H9 (cell line): ENCODE data around the gene CBX1. TPM values are rescaled to one million over a fixed set of nuclear protein-coding genes. Genes with fewer than 3 reads are reported as not detected.

ENCODE experiments used
- DNase-seq: peaks from one replicate; pipeline ENCODE4 v3.0.0-alpha.2; 2017
- H2AFZ ChIP-seq: one replicate; pipeline ENCODE4 v1.6.1; 2013; ENCODE audit warnings: mild to moderate bottlenecking, low read length, control low read depth, moderate library complexity
- H2AK5ac ChIP-seq: 2 replicates; pipeline ENCODE4 v1.6.1; 2013; ENCODE audit warnings: low read length, control low read depth, mixed read lengths; ENCODE audit not compliant: insufficient read length
- H2BK120ac ChIP-seq: one replicate; pipeline ENCODE4 v1.6.1; 2013; ENCODE audit warnings: low read depth, mild to moderate bottlenecking, low read length, control low read depth, inconsistent platforms; ENCODE audit not compliant: poor library complexity, severe bottlenecking
- H2BK12ac ChIP-seq: 2 replicates; pipeline ENCODE4 v1.6.1; 2013; ENCODE audit warnings: low read length, control low read depth, mixed read lengths, low read depth; ENCODE audit not compliant: insufficient read length
- H2BK15ac ChIP-seq: 2 replicates; pipeline ENCODE4 v1.6.1; 2013; ENCODE audit warnings: low read depth, low read length, control low read depth
- H2BK20ac ChIP-seq: one replicate; pipeline ENCODE4 v1.6.1; 2013; ENCODE audit warnings: low read depth, mild to moderate bottlenecking, low read length, control low read depth, inconsistent platforms; ENCODE audit not compliant: poor library complexity, severe bottlenecking
- H2BK5ac ChIP-seq: 2 replicates; pipeline ENCODE4 v1.6.1; 2013; ENCODE audit warnings: low read length, control low read depth, mixed read lengths; ENCODE audit not compliant: insufficient read length
- H3K14ac ChIP-seq: 2 replicates; pipeline ENCODE4 v1.6.1; 2013; ENCODE audit warnings: low read length, control low read depth; ENCODE audit not compliant: insufficient read depth
- H3K18ac ChIP-seq: 2 replicates; pipeline ENCODE4 v1.6.1; 2013; ENCODE audit warnings: low read depth, mild to moderate bottlenecking, mixed read lengths, low read length, control low read depth; ENCODE audit not compliant: insufficient read length
- H3K23ac ChIP-seq: 2 replicates; pipeline ENCODE4 v1.6.1; 2013; ENCODE audit warnings: low read length, control low read depth, mixed read lengths, low read depth; ENCODE audit not compliant: insufficient read length
- H3K23me2 ChIP-seq: 2 replicates; pipeline ENCODE4 v1.6.1; 2013; ENCODE audit warnings: low read depth, mild to moderate bottlenecking, mixed read lengths, low read length, control low read depth; ENCODE audit not compliant: insufficient read length, poor library complexity, severe bottlenecking
- H3K27ac ChIP-seq: 2 replicates; pipeline ENCODE4 v1.5.1; 2013; ENCODE audit warnings: low read length, control low read depth, mixed read lengths, low read depth; ENCODE audit not compliant: insufficient read length
- H3K27me3 ChIP-seq: 2 replicates; pipeline ENCODE4 v1.6.1; 2013; ENCODE audit warnings: low read length, control low read depth, inconsistent platforms; ENCODE audit not compliant: insufficient read depth
- H3K4ac ChIP-seq: 2 replicates; pipeline ENCODE4 v1.6.1; 2013; ENCODE audit warnings: low read depth, mild to moderate bottlenecking, control low read depth, inconsistent platforms, low read length, moderate library complexity
- H3K4me1 ChIP-seq: 2 replicates; pipeline ENCODE4 v1.6.1; 2013; ENCODE audit warnings: low read length, control low read depth, inconsistent platforms; ENCODE audit not compliant: insufficient read depth
- H3K4me2 ChIP-seq: 2 replicates; pipeline ENCODE4 v1.6.1; 2013; ENCODE audit warnings: low read length, control low read depth, mixed read lengths; ENCODE audit not compliant: insufficient read length, insufficient read depth
- H3K56ac ChIP-seq: 2 replicates; pipeline ENCODE4 v1.6.1; 2013; ENCODE audit warnings: low read depth, mild to moderate bottlenecking, mixed read lengths, low read length, control low read depth; ENCODE audit not compliant: insufficient read length
- H3K79me1 ChIP-seq: 2 replicates; pipeline ENCODE4 v1.6.1; 2013; ENCODE audit warnings: low read depth, mild to moderate bottlenecking, moderate library complexity, low read length, control low read depth, inconsistent platforms; ENCODE audit not compliant: insufficient read depth, poor library complexity, severe bottlenecking
- H3K79me2 ChIP-seq: 2 replicates; pipeline ENCODE4 v1.6.1; 2013; ENCODE audit warnings: low read length, control low read depth, inconsistent platforms; ENCODE audit not compliant: insufficient read depth
- H3K9ac ChIP-seq: 2 replicates; pipeline ENCODE4 v1.6.1; 2013; ENCODE audit warnings: low read length, control low read depth, mixed read lengths; ENCODE audit not compliant: insufficient read length; ENCODE audit errors: extremely low read depth
- H3K9me3 ChIP-seq: one replicate; pipeline ENCODE4 v1.6.1; 2013; ENCODE audit warnings: low read depth, low read length, inconsistent platforms; ENCODE audit not compliant: control insufficient read depth
- H3T11ph ChIP-seq: one replicate; pipeline ENCODE4 v1.6.1; 2013; ENCODE audit warnings: mild to moderate bottlenecking, low read length, control low read depth, inconsistent platforms
- H4K20me1 ChIP-seq: one replicate; pipeline ENCODE4 v1.6.1; 2013; ENCODE audit not compliant: control insufficient read depth, insufficient read length, insufficient read depth
- H4K5ac ChIP-seq: 2 replicates; pipeline ENCODE4 v1.6.1; 2013; ENCODE audit warnings: low read depth, mild to moderate bottlenecking, mixed read lengths, low read length, control low read depth; ENCODE audit not compliant: insufficient read length
- H4K8ac ChIP-seq: replicated peaks from 2 replicates; pipeline ENCODE4 v1.6.1; 2013; ENCODE audit warnings: low read length, control low read depth, mixed read lengths, low read depth; ENCODE audit not compliant: insufficient read length
- H4K91ac ChIP-seq: 2 replicates; pipeline ENCODE4 v1.6.1; 2013; ENCODE audit warnings: low read depth, mild to moderate bottlenecking, moderate library complexity, mixed read lengths, low read length, control low read depth; ENCODE audit not compliant: insufficient read length
- H3K27ac Mint-ChIP-seq, 3 experiments: 2 replicates in 2 of 3; 3 replicates in 1 of 3; pipeline ENCODE4 v1.8.0; 2020 to 2021; ENCODE audit warnings: mixed read lengths in 3 of 3, mild to moderate bottlenecking in 1 of 3, moderate library complexity in 1 of 3
- H3K27me3 Mint-ChIP-seq: 2 replicates; pipeline ENCODE4 v1.8.0; 2021; ENCODE audit warnings: low read depth, mild to moderate bottlenecking, moderate library complexity, mixed read lengths
- H3K36me3 Mint-ChIP-seq, 3 experiments: 2 replicates in 2 of 3; 3 replicates in 1 of 3; pipeline ENCODE4 v1.8.0; 2020 to 2021; ENCODE audit warnings: low read depth in 3 of 3, mixed read lengths in 3 of 3; ENCODE audit not compliant: insufficient read depth in 1 of 3
- H3K4me1 Mint-ChIP-seq, 2 experiments: 2 replicates each; pipeline ENCODE4 v1.8.0; 2020; ENCODE audit warnings: mixed read lengths in 2 of 2
- H3K4me3 Mint-ChIP-seq, 2 experiments: 2 replicates in 1 of 2; 3 replicates in 1 of 2; pipeline ENCODE4 v1.8.0; 2020 to 2021; ENCODE audit warnings: mild to moderate bottlenecking in 2 of 2, mixed read lengths in 2 of 2, moderate library complexity in 1 of 2
- H3K9me3 Mint-ChIP-seq, 2 experiments: 2 replicates in 1 of 2; 3 replicates in 1 of 2; pipeline ENCODE4 v1.8.0; 2020; ENCODE audit warnings: mild to moderate bottlenecking in 2 of 2, mixed read lengths in 2 of 2, moderate library complexity in 1 of 2
- WGBS: extraction: QIAGEN DNeasy Blood & Tissue Kit; methylation state at CpG from one replicate; pipeline ENCODE4 v1.1.7; 2013; ENCODE audit warnings: missing lambda C conversion rate, low lambda C conversion rate, mixed read lengths; ENCODE audit not compliant: insufficient read length; ENCODE audit errors: extremely low coverage; 5-methylcytosine and 5-hydroxymethylcytosine counted together
- total RNA-seq: library from RNA; stranded (reverse); gene quantifications from 2 replicates; pipeline ENCODE4 v1.2.1, GENCODE V29; 2021
- TF ChIP-seq, protein P1 (sequence below): fragments of 200-600 bp; sonication (generic); conservative IDR thresholded peaks from 3 replicates; pipeline ENCODE4 v1.8.0; 2021; ENCODE audit warnings: antibody characterized with exemption, mild to moderate bottlenecking

CBX1 gene
- total RNA-seq, 1 experiment from 2014 or later = 155 TPM

- Histone ChIP-seq H3K4me1 (peaks cover 18% of the 10 kb centered on the region; the same call in 1 of the 2 replicates), H2BK5ac (no peak overlapping the region), H3K27me3 (no peaks in the 10 kb centered on the region), H2BK15ac (no peak overlapping the region), H2BK12ac (no peak overlapping the region), H3K27ac (no peak overlapping the region), H3K56ac (no peak overlapping the region), H3K23ac (no peak overlapping the region), H3K4ac (no peak overlapping the region), H4K20me1 (no peaks in the 10 kb centered on the region), H2BK20ac (no peak overlapping the region), H3K9me3 (no peaks in the 10 kb centered on the region), H2BK120ac (no peak overlapping the region), H3T11ph (no peak overlapping the region), H3K23me2 (peaks cover 16% of the 10 kb centered on the region), H2AFZ (no peak overlapping the region), H4K5ac (no peak overlapping the region), H3K9ac (no peak overlapping the region), H4K8ac (no peak overlapping the region), H3K79me1 (peaks cover 4% of the 10 kb centered on the region), H4K91ac (no peak overlapping the region), H3K79me2 (peaks cover 21% of the 10 kb centered on the region; the same call in 1 of the 2 replicates), H3K4me2 (peak overlapping the region; percentile 45), H3K18ac (no peak overlapping the region), H3K14ac (no peak overlapping the region), H2AK5ac (no peak overlapping the region)
- no CpG with 5 or more reads among the region's 5 CpGs for WGBS
- Mint-ChIP-seq H3K4me3 (peak overlapping the region; percentile 37 to 94), H3K27me3 (no peaks in the 10 kb centered on the region; the same call in 1 of the 2 replicates), H3K27ac (peak overlapping the region; percentile 72 to 99 (median 96)), H3K4me1 (peaks cover 66 to 76% of the 10 kb centered on the region in 2 experiments), H3K9me3 (no peaks in the 10 kb centered on the region; a peak in 2 of 5 replicates), H3K36me3 (peaks cover 38 to 46% (median 38%) of the 10 kb centered on the region in 3 experiments)
- no peak for DNase-seq
- TF ChIP-seq, protein P1, sequence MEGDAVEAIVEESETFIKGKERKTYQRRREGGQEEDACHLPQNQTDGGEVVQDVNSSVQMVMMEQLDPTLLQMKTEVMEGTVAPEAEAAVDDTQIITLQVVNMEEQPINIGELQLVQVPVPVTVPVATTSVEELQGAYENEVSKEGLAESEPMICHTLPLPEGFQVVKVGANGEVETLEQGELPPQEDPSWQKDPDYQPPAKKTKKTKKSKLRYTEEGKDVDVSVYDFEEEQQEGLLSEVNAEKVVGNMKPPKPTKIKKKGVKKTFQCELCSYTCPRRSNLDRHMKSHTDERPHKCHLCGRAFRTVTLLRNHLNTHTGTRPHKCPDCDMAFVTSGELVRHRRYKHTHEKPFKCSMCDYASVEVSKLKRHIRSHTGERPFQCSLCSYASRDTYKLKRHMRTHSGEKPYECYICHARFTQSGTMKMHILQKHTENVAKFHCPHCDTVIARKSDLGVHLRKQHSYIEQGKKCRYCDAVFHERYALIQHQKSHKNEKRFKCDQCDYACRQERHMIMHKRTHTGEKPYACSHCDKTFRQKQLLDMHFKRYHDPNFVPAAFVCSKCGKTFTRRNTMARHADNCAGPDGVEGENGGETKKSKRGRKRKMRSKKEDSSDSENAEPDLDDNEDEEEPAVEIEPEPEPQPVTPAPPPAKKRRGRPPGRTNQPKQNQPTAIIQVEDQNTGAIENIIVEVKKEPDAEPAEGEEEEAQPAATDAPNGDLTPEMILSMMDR = no peak; the same call in 2 of the 3 replicates
Observed at GRCh38 chr17:48051706-48052486, 49.4 kb downstream of the CBX1 start.
